ENCODE data around the gene LDHD. TPM values are rescaled to one million over a fixed set of nuclear protein-coding genes. Genes with fewer than 3 reads are reported as not detected.

LDHD gene
- total and polyA plus RNA-seq, 2 of the 13 experiments (the other 11 are each of a cell fraction or from before 2014, with no cell fraction given) = 9.1 to 9.8 TPM

DNA sequence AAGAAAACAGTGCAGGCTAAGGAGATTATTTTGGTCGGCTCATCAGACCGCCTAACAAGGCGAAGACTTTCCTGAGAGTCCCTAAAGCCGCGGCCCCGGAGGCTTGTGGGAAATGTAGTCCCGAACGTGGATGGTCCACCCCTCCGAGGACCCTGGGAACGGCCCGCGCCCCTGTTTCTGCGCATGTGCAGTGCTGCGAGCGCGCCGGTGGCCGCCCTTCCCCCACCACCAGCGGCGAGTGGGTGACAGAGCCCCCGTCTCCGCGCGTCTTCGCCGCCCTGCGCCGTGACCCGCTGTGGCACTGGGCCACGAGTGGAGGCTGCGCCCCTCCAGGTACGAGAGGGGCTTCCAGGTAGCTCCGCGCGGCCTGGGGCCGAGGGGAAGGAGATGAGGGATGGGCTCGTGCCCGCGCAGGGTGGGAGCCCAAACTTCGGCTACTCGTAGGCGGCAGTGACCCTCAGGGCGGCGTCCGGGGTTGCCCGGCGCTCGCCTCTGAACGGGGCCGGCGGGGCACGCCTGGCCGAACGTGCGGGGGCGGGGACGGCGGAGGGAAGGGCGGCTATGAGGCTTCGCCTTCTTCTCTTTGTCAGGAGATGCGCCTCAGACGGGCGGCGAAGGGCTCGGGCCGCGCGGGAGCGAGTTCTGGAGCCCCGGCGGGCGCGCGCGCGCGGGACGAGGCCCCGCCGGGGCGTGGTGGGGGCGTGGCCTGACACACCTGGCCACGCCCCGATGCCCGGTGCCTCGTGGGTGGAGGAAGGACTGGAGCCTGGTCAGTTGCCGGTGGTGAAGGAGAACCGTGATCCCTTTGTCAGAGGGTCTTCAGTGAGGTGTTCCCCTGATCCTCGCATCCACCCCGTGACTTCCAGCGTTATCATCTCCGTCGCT is 32.0 kb upstream of the LDHD start, which contains the start of gene ZFP1 (continued):
- TF ChIP-seq ZNF749 (CRISPR knock-in tag; IDR thresholded peaks at IDR 0.05; ENCODE audit: borderline replicate concordance) (0 out of 2 replicates have a peak, but pooled peaks have one; percentile 27), ZNF460 (CRISPR knock-in tag; IDR thresholded peaks at IDR 0.05; ENCODE audit: borderline replicate concordance) (peak; percentile 50; the same call in 1 of the 2 replicates), POLR2AphosphoS5 (IDR thresholded peaks at IDR 0.05; ENCODE audit: low read depth, low read length) (peak; percentile 77), SALL2 (CRISPR knock-in tag; IDR thresholded peaks at IDR 0.05) (peak; percentile 97), ZNF292 (CRISPR knock-in tag; IDR thresholded peaks at IDR 0.05; ENCODE audit: borderline replicate concordance, low read depth) (0 out of 2 replicates have a peak, but pooled peaks have one; percentile 19), AKAP8 (CRISPR knock-in tag; IDR thresholded peaks at IDR 0.05) (peak; percentile 96), NR2F6 (IDR thresholded peaks at IDR 0.05) (no peak), NR2F6 (CRISPR knock-in tag; IDR thresholded peaks at IDR 0.05) (peak; percentile 70; the same call in 1 of the 2 replicates), ISX (CRISPR knock-in tag; conservative IDR thresholded peaks at IDR 0.05) (peak; percentile 89; the same call in 1 of the 2 replicates), TCF12 (IDR thresholded peaks at IDR 0.05) (no peak), TCF12 (CRISPR knock-in tag; IDR thresholded peaks at IDR 0.05) (peak; percentile 91), ZNF570 (CRISPR knock-in tag; IDR thresholded peaks at IDR 0.05; ENCODE audit: borderline replicate concordance) (peak; percentile 50; the same call in 1 of the 2 replicates), ZNF510 (CRISPR knock-in tag; IDR thresholded peaks at IDR 0.05; ENCODE audit: low read depth) (peak; percentile 61; the same call in 1 of the 2 replicates), MYC (CRISPR knock-in tag; IDR thresholded peaks at IDR 0.05; ENCODE audit: borderline replicate concordance) (peak; percentile 91), CC2D1A (CRISPR knock-in tag; IDR thresholded peaks at IDR 0.05) (no peak), ATF7-NPFF (CRISPR knock-in tag; IDR thresholded peaks at IDR 0.05; ENCODE audit: low read depth) (peak; percentile 81), U2AF1 (optimal IDR thresholded peaks at IDR 0.05; ENCODE audit: low read depth, low read length) (peak; percentile 95), ZNF296 (CRISPR knock-in tag; conservative IDR thresholded peaks at IDR 0.05) (no peak), SOX5 (CRISPR knock-in tag; IDR thresholded peaks at IDR 0.05; ENCODE audit: borderline replicate concordance) (no peak; the same call in 1 of the 2 replicates), KLF9 (CRISPR knock-in tag; IDR thresholded peaks at IDR 0.05; ENCODE audit: low read depth) (0 out of 2 replicates have a peak, but pooled peaks have one; percentile 70), YY1 (IDR thresholded peaks at IDR 0.05; ENCODE audit: insufficient read depth, insufficient replicate concordance, low read depth, low read length) (peak; percentile 79), ZNF782 (CRISPR knock-in tag; IDR thresholded peaks at IDR 0.05; ENCODE audit: borderline replicate concordance) (no peak; the same call in none of the 2 replicates), RNF2 (conservative IDR thresholded peaks at IDR 0.05; ENCODE audit: low read depth) (peak; percentile 68; the same call in 1 of the 2 replicates)
- TF ChIP-seq, protein P1, sequence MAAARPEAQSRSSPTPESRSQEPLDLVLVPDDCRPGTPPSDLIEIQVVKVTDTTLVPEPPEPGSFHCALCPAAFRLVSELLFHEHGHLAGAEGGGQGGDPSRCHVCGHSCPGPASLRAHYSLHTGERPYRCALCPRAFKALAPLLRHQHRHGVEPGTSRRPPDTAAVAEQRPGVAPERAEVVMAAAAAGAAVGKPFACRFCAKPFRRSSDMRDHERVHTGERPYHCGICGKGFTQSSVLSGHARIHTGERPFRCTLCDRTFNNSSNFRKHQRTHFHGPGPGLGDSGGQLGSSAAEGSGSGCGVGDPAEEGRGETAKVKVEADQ (CRISPR knock-in tag; IDR thresholded peaks at IDR 0.05; ENCODE audit: borderline replicate concordance) = peak; percentile 95; the same call in 1 of the 2 replicates
- TF ChIP-seq, protein P2, sequence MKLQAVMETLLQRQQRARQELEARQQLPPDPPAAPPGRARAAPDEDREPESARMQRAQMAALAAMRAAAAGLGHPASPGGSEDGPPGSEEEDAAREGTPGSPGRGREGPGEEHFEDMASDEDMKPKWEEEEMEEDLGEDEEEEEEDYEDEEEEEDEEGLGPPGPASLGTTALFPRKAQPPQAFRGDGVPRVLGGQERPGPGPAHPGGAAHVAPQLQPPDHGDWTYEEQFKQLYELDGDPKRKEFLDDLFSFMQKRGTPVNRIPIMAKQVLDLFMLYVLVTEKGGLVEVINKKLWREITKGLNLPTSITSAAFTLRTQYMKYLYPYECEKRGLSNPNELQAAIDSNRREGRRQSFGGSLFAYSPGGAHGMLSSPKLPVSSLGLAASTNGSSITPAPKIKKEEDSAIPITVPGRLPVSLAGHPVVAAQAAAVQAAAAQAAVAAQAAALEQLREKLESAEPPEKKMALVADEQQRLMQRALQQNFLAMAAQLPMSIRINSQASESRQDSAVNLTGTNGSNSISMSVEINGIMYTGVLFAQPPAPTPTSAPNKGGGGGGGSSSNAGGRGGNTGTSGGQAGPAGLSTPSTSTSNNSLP (IDR thresholded peaks at IDR 0.05; ENCODE audit: low read depth, low read length) = no peak
- TF ChIP-seq, protein P3, sequence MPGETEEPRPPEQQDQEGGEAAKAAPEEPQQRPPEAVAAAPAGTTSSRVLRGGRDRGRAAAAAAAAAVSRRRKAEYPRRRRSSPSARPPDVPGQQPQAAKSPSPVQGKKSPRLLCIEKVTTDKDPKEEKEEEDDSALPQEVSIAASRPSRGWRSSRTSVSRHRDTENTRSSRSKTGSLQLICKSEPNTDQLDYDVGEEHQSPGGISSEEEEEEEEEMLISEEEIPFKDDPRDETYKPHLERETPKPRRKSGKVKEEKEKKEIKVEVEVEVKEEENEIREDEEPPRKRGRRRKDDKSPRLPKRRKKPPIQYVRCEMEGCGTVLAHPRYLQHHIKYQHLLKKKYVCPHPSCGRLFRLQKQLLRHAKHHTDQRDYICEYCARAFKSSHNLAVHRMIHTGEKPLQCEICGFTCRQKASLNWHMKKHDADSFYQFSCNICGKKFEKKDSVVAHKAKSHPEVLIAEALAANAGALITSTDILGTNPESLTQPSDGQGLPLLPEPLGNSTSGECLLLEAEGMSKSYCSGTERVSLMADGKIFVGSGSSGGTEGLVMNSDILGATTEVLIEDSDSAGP (CRISPR knock-in tag; IDR thresholded peaks at IDR 0.05; ENCODE audit: borderline replicate concordance) = peak; percentile 93; the same call in 1 of the 2 replicates
